Measurements from ENCODE around the gene PYGM. TPM values are rescaled to one million over a fixed set of nuclear protein-coding genes. Genes with fewer than 3 reads are reported as not detected.

Gene PYGM
- total RNA-seq, 1 experiment from 2014 or later = 11.6 TPM

DNA sequence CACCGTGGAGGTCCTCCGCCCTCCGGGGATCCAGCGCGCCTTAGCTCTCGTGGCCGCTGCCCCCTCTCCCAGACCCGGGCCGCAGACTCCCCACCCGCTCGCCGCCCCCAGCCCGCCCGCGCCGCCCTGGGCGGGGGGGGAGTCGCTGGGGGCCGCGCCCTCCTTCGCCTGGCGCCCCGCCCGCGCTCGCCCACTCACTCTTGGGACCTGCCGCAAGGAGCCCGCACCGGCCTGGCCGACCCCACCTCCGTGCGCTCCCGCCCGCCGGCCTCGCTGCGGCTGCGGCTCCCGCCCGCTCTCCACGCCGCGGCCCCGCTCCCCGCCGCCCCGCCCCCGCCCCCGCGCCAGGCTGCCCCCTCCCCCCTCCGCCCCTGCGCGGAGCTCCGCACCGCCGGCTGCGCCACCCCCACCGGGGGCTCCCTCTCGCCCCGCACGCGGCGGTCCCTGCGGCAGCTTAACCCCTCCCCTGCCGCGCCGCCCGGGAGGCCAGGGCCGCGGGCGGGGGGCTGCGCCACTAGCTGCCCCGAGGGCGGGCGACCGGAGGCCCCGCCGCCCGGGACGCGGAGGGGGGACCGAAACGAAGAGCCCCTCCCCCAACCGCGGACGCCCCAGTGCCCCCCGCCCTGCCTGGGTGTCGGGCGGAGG, 15.1 kb downstream of the PYGM start:
- DNase-seq (ENCODE audit: low spot score) = no peak
- in situ Hi-C loops (cut with HindIII; ENCODE audit: low sequenced_read_pairs) = no loop called here

DNA sequence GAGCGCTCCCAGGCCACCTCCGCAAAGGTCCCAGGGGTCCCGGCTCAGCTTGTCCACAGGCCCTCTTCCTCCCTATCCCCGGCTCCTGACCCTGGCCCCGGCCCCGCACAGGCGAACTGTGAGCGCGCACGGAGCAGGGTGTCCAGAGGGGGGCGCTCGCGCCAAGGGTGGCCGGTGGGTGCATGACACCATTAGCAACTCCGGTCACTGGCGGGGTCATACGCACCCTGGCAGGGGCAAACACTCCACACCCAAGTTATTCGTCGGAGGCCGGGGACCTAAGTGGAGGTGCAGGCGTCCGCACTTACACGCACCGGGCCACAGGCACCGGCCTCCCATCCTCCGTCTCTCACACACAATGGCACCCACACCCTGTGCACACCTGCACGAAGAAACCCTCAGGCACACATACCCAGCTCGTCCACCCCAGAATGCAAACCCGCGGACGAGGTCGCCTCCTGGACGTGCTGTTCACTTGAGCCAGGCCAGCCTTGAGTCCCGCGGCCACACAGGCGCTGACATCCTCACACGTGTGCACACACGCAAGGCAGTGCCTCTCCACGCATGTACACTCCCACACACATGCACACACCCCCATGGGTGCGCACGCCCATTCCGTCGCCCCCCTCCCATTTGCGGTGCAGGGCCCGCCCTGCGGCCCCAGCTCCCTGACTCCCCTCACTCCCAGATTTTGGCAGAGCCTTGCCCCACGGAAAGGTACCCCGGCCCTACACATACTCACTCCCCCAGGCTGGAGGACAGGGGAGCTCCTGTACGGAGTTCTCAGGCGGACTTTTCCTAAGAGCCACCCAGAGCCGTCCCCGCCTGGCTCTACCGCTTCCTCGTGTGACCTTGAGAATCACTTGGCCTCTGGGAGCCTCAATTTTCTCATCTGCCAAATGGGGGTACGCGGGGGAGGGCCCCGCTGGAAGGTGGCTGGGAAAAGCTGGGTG, 15.9 kb downstream of the PYGM start, which contains the start of gene RASGRP2:
Gene RASGRP2, minus strand, starts transcription at position 552 of the 953 bp plus-strand sequence. CDS start 1,276 bp downstream, outside the sequence.
- in situ Hi-C loops (cut with HindIII; ENCODE audit: low sequenced_read_pairs) = no loop called here
- DNase-seq (ENCODE audit: low spot score) = peak; percentile 35

DNA sequence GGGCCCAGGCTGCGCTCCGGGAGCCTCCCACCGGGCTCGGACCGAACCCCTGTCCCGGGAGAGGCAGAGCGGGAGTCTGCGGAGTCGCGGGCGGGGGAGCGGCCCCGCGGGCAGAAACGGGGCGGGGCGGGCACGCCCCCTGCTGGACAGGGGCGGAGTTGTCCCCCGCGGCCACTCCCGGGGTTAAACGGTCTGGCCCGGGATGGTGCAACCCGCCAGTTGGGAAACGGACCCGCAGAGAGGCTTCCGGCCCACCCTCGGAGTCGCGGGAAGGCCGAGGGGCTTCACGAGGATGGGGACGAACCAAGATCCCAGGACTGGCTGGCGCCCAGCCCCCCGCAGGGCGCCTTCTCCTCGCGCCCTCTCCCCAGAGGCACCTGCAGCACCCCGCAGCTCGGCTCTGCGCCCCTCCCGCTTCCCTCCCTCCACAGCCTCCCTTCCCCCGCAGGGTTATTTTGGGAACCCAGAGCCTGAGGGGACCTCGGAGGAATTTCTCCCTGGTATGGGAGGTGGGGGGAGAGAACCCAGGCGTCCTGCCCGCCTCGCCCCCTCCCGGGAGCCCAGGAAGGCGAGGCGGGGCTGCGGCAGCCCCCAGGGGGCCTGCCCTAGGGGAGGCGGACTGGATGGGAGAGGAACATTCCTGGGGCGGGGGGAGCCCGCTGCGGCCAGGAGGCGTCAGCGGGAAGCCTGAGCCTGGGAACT, 16.7 kb downstream of the PYGM start:
- in situ Hi-C loops (cut with HindIII; ENCODE audit: low sequenced_read_pairs) = no loop called here
- DNase-seq (ENCODE audit: low spot score) = peak; percentile 23

DNA sequence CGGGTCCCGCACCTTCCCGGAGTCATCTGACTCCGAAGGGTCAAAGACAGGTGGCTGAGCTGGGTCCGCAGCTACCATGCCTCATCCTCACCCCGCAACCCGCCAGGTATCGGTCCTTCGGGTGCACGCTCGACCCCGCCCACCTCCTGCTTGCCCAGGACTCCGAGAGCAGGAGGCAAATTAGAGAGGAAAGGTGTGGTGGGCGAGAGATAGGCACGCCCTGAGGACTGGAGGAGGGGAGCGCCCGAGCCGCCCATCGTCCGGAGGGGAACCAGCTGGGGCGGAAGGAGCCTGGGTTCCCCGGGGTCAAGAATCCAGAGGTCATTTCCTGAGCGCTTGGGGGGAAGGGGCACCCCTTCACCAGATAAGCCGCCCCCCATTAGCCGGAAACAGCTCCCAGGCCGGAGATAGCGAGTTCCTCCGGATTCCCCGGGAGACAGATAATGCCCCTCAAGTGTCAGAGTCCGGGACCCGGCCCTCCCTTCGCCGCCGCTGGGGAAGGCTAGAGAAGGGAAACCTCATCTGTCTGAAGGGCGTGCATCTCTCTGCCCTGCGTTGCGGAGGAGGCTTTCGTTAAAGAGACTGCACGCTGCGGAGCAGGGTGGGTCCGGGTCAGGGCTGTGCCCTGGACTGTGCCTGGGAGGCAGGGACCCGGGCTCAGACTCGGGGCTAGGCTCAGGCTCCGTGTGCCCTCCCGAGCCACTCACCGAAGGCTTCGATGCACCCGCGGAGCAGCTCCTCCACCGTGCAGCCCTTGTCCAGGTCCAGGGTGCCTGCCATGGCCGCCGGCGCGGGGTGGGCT, 17.5 kb downstream of the PYGM start:
- in situ Hi-C loops (cut with HindIII; ENCODE audit: low sequenced_read_pairs) = no loop called here

DNA sequence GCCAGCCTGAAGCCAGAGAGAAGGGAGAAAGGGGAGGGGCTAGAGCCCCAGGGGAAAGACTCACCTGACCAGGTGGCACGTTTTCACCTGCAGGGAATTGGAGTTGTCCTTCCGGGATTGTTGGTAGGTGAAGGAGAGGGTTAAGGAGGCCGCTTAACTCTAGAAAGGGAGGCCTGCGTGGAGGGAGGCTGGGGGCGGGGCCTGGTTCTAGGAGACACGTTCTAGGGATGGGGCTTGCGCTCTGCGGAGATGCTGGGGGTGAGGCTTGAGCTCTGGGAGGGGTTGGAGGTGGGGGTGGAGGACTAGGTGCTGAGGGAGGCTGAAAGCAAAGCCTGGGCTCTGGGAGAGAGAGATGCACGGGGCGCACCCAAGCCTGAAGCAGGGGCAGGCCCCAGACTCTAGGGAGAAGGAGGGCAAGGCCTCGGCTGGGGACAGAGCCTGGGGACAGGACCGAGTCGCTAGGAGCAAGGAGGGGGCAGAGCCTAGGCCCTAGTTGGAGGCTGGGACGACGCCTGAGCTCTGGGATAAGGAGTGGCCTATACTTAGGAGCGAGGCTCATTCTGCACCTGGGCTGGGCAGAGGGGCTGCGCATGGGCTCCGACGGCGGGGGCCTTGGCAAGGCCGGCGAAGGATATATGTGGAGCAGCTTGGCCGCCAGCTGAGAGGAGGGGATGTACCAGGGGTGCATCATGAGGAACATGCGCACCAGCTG, 18.2 kb downstream of the PYGM start:
- no peak for DNase-seq (ENCODE audit: low spot score)
- in situ Hi-C loops (cut with HindIII; ENCODE audit: low sequenced_read_pairs) = no loop called here

More for the DNA sequence above, 17.5 kb downstream of the PYGM start:
- DNase-seq (ENCODE audit: low spot score) = no peak

DNA sequence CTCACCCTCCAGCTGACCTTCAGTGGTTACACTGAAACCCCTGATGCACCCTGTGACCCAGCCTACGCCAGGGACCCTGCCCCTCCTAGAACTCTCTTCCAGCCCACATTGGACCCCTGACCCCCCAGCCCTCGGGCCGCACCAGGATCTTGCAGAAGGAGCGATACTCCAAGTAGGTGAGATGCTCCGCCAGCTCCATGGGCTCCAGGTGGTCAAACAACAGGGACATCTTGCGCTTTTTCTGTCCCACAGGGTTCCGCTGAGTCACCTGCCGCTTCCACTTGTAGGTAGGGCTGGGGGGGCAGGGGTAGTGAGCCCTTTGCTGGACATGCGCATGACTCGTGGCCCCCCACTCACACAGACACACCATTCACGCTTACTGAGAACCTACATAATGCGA, 19.9 kb downstream of the PYGM start:
- in situ Hi-C loops (cut with HindIII; ENCODE audit: low sequenced_read_pairs) = no loop called here

DNA sequence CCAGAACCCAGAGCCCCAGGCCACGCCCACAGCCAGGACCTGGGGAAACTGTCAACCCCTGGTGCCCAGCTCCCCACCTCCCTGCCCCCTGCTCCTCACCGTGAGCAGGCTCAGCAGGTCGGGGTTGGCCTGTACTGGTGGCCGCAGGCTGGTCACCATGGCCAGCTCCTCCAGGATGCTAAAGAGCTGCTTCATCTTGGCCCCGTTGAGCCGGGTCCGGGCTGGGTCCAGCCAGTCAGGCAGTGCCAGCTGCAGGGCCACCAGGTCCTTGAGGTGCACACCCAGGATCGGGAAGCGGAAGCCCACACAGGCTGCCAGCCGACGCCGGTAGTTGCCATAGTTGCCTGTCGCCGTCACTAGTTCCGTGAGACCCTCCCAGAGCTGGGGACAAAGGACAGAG, 23.1 kb downstream of the PYGM start:
- no peak for DNase-seq (ENCODE audit: low spot score)
- in situ Hi-C loops (cut with HindIII; ENCODE audit: low sequenced_read_pairs) = no loop called here

More for the DNA sequence above, 19.9 kb downstream of the PYGM start:
- DNase-seq (ENCODE audit: low spot score) = no peak

DNA sequence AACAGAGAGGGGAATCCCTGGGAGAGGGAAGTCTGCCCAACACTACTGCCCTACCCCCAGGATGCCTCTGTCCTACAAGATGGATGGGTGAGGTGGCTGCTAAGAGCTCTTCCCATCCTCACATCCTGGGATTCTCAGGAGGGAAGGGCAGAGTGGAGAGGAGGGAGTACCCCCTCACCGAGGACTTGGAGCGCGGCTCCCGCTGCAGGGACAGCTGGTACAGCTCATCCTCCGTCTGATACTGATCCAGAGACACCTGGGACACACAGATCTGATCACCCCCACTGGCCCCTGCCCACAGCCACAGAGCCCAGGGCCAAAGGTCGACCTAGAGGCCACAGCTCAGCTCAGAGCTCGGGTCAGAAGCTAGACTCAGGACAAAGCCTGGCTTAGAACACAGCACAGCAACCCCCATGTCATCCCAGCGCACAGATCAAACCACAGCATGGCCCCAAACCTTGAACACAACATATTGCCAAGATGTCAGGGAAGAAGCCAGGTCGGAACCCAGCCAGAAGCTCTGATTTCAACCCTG, 24.0 kb downstream of the PYGM start:
- in situ Hi-C loops (cut with HindIII; ENCODE audit: low sequenced_read_pairs) = no loop called here

DNA sequence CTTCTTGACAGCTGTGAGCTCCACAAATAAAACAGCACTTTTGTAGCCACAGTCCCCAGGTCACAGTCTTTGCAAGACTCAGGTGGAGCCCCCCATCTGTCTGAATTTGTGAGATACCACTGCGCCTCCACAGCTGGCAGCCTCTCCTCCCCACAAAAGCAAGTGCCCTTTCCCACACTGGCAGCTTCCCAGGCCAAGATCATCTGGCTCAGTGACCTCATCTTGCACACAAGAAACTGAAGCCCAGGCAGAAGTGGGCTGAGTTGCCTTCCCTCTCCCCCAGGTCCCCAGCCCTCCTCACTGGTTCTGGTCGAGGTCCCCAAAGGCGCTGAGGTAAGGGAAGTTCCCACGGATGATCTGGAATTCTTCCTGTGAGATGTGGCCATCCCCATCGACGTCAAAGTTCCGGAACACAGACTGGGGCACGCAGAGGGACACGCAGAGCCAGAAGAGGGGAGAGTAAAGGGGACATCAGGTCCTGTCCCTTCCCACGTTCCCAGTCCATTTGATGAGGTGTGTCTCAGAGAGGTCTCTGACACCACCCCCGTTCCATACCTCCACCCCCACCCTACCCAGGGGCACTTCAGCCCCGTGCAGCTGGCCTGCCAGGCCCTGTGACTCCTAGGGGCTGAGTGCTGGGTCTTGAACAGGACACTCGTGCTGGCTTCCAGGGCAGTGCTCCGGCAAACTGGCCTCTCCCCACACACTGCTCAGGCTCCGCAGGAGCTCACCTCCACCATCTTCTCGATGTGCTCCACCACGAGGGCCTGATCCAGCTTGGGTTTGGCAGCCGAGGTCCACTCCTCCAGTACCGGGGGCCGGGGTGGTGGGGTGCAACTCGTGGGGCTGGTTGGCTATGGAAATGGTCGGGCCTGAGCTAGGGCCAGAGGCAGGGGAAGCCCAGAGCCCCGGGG, 24.7 kb downstream of the PYGM start:
- in situ Hi-C loops (cut with HindIII; ENCODE audit: low sequenced_read_pairs) = no loop called here
- no peak for DNase-seq (ENCODE audit: low spot score)

More for the DNA sequence above, 24.0 kb downstream of the PYGM start:
- DNase-seq (ENCODE audit: low spot score) = no peak

DNA sequence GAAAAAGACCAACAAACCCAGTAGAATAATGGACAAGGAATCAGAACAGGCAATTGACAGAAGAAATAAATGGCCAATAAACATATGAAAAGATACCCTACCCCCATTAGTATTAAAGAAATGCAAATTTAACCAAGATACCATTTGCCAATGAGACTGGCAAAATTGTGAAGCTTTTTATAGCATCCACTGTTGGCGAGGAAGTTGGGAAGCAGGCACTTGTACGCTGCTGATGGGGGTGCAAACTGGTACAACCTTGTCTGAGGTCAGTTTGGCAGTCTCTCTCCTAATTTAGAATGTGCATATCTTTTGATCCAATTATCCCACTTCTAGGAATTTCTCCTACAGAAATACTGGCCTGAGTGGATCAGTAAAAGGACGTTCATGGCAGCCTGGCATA, 28.2 kb downstream of the PYGM start:
- DNase-seq (ENCODE audit: low spot score) = no peak
- in situ Hi-C loops (cut with HindIII; ENCODE audit: low sequenced_read_pairs) = no loop called here

DNA sequence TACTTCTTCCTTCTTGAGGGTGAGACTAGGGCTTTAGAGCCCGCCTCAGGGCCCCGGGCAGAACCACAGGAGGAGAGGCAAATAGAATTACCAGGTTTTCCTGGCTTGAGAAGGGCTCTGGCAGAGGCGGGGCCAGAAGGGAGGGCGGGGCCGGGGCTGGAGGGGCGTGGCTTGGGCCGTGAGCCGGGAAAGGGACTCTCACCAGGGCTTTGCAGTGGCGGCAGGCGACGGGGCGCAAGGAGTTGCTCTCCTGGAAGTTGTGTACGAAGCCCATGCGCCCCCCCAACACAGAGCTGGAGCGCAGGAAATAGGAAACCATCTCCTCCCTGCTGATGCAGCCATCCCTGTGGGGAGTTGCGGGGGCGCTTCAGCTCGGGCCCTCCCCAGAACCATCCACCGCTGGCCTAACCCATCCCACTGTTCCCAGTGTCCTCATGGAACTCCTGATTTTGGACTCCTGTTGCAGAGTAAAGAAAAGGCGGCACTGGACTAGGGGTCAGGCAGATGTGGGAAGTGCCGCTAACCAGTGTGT, 29.9 kb downstream of the PYGM start:
- in situ Hi-C loops (cut with HindIII; ENCODE audit: low sequenced_read_pairs) = no loop called here
- no peak for DNase-seq (ENCODE audit: low spot score)

DNA sequence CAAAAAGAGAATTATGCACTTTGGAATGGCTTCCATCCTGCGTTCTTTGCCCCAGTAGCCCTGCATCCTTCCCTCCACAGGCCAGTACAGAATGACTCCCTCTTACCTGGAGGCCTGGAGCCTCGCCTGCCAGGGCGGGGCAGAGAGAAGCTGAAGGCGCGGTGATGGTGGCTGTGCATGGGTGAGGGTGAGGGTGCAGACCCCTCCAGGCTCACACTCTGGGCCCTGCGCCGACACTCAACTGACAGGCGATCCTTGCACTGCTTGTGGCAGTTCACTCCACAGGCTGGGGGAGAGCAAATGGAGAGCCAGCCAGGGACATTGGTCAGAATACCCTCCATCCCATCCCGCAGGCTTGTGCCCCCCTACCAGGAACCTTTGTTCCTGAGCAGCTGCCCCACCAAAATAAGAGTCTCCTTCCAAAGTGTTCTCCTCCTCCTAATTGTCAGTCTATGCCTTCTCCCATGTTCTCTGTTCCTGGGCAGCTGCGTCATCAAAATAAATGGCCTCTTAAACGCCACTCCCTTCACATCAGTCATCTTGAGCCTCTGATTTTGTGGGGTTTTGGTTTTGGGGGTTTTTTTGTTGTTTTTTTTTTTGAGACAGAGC, 30.9 kb downstream of the PYGM start:
- no peak for DNase-seq (ENCODE audit: low spot score)
- in situ Hi-C loops (cut with HindIII; ENCODE audit: low sequenced_read_pairs) = no loop called here

DNA sequence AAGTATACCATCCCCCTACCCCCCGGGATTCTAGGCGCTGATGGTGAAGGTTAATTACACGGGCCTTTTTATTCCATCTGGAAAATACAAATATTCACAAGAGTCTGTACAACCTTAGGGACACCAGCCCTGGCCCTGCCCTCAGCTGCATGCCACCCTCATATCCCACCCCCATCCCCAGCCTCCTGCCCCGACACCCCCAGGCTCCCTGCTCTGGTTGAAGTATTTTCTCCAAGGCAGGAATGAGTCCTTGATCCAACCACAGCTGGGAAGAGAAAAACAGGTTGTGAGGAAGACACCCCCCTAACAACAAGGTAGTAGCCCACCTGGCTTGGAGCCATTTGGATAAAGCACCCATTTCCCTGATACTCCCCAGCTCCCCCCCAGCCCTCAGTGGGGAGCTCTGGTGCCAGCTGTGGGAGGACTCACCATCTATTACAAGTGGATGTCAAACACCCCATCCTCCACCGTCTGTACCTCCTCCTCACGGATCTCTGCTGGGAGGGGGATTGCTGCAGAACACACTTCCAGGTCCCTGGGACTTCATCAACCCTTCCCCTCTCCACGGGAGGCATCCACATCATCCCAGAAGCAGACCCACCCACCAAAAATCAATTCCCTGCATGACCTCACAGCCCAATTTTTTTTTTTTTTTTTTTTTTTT, 32.8 kb downstream of the PYGM start:
- in situ Hi-C loops (cut with HindIII; ENCODE audit: low sequenced_read_pairs) = no loop called here

DNA sequence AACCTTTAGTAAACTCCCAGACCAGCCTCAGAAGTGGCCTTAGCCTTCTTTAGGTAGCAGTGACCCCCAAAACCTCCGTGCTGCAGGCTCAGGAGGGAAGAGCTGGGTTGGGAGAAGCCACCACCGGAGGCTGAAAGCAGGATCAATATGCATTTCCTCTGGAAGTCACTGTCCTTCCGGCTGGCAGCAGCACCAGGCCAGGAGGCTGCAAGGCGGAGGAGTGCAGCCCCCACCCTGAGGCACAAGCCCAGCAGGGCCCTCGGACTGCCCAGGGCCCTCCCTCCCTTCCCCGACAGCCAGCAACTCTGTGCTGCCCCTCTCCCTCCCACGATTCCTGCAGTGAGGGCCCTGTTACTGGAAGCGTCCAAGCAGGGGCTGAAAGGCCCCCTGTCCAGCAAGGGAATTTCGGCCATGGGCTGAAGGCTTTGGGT, 33.5 kb downstream of the PYGM start:
- in situ Hi-C loops (cut with HindIII; ENCODE audit: low sequenced_read_pairs) = no loop called here
- no peak for DNase-seq (ENCODE audit: low spot score)

More for the DNA sequence above, 32.8 kb downstream of the PYGM start:
- no peak for DNase-seq (ENCODE audit: low spot score)

DNA sequence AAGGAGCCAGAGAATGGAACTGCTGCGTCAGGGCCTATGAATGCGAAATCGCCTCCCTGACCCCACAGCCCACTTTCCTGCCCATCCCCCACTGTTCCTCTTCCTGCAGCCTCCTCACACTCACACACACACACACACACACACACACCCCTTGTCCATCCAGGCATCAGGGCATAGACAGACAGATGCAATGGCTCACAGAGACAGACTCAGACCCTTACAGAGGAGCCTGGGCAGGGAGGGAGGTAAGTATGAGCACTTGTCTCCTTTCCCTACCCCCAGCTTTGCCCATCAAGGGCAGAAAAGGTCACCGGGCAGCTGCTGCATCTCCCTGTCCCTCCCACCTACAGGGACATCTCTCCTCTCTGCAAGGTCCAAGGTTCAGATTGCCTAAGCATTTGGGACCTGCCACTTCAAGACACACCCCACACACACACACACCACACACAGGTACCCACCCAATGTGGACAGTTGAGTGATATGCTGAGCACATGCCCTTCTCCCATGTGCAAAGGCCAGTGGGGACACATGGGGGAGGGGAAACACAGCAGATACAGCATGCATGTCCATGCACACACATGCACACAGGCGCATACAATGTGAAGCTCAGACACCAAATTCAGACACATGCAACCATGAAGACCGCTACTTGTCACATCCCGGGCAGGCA, 34.8 kb downstream of the PYGM start:
- in situ Hi-C loops (cut with HindIII; ENCODE audit: low sequenced_read_pairs) = no loop called here
- no peak for DNase-seq (ENCODE audit: low spot score)

All from G401 (cell line).